ENCODE data around the gene INPP4B.

INPP4B gene

GRCh38 chr4:142129473-142129872, 716.6 kb downstream of the INPP4B start:
- no peak for DNase-seq (ENCODE audit: low spot score)

- no peak for DNase-seq (ENCODE audit: low spot score)
These were observed 717.6 kb downstream of the INPP4B start for GRCh38 chr4:142128529-142128928.

- DNase-seq (ENCODE audit: low spot score), result peak; percentile 77
These were observed 719.1 kb downstream of the INPP4B start for GRCh38 chr4:142126890-142127497.

GRCh38 chr4:142124874-142125273, 721.2 kb downstream of the INPP4B start:
- no peak for DNase-seq (ENCODE audit: low spot score)

- no peak for DNase-seq (ENCODE audit: low spot score)
These were observed 724.4 kb downstream of the INPP4B start for GRCh38 chr4:142121448-142122350.

- no peak for DNase-seq (ENCODE audit: low spot score)
These were observed 725.2 kb downstream of the INPP4B start for GRCh38 chr4:142120921-142121320.

GRCh38 chr4:142112451-142112850, 733.6 kb downstream of the INPP4B start:
- DNase-seq (ENCODE audit: low spot score), result no peak

GRCh38 chr4:142110136-142110535, 736.0 kb downstream of the INPP4B start:
- no peak for DNase-seq (ENCODE audit: low spot score)

- no peak for DNase-seq (ENCODE audit: low spot score)
These were observed 742.1 kb downstream of the INPP4B start for GRCh38 chr4:142104041-142104440.

- no peak for DNase-seq (ENCODE audit: low spot score)
These were observed 744.7 kb downstream of the INPP4B start for GRCh38 chr4:142101401-142101800.

- DNase-seq (ENCODE audit: low spot score), result no peak
These were observed 745.2 kb downstream of the INPP4B start for GRCh38 chr4:142100941-142101340.

GRCh38 chr4:142098900-142099545, 747.1 kb downstream of the INPP4B start:
- DNase-seq (ENCODE audit: low spot score), result no peak

- no peak for DNase-seq (ENCODE audit: low spot score)
These were observed 747.7 kb downstream of the INPP4B start for GRCh38 chr4:142098380-142098779.

GRCh38 chr4:142097015-142097414, 749.1 kb downstream of the INPP4B start:
- DNase-seq (ENCODE audit: low spot score), result no peak

GRCh38 chr4:142095886-142096605, 750.1 kb downstream of the INPP4B start:
- DNase-seq (ENCODE audit: low spot score), result no peak

GRCh38 chr4:142092941-142093340, 753.2 kb downstream of the INPP4B start:
- DNase-seq (ENCODE audit: low spot score), result no peak

GRCh38 chr4:142091691-142092182, 754.4 kb downstream of the INPP4B start:
- no peak for DNase-seq (ENCODE audit: low spot score)

- DNase-seq (ENCODE audit: low spot score), result no peak
These were observed 755.0 kb downstream of the INPP4B start for GRCh38 chr4:142091085-142091513.

- no peak for DNase-seq (ENCODE audit: low spot score)
These were observed 757.2 kb downstream of the INPP4B start for GRCh38 chr4:142088906-142089305.

- no peak for DNase-seq (ENCODE audit: low spot score)
These were observed 760.4 kb downstream of the INPP4B start for GRCh38 chr4:142085513-142086292.

- no peak for DNase-seq (ENCODE audit: low spot score)
These were observed 762.8 kb downstream of the INPP4B start for GRCh38 chr4:142083264-142083663.

All from CD4-positive, alpha-beta T cell treated with Interleukin-2 at 100 ng/mL for 4 hours (primary cell).